Activated CD4-positive, alpha-beta T cell treated with anti-CD3 and anti-CD28 coated beads, Interleukin-2, amount 10 ng/mL, durations not matched to agents 7 days and 5 days (primary cell): ENCODE data around the gene SRSF8. TPM values are rescaled to one million over a fixed set of nuclear protein-coding genes. Genes with fewer than 3 reads are reported as not detected.
"Not testable (repeated sequence)": the region's sequence is repeated elsewhere in the genome, so short reads cannot be mapped to it uniquely, and the experiment has no call there.

Experiments used
- CTCF ChIA-PET: fragments of 350-600 bp; sonication (Branson Sonifier 250); formaldehyde crosslinking; loops from one replicate; lab custom pipeline; 2021; ENCODE audit warnings: antibody characterized with exemption; lab: Charles Lee
- POLR2A ChIA-PET: fragments of 350-600 bp; sonication (Branson Sonifier 250); formaldehyde crosslinking; loops from one replicate; lab custom pipeline; 2021; ENCODE audit warnings: antibody characterized with exemption; lab: Charles Lee
- DNase-seq: peaks from one replicate; pipeline ENCODE4 v3.0.0-alpha.2; 2020
- H3K27ac Mint-ChIP-seq: one replicate; pipeline ENCODE4 v1.8.0; 2021; ENCODE audit warnings: mild to moderate bottlenecking, moderate library complexity, mixed read lengths
- H3K27me3 Mint-ChIP-seq: one replicate; pipeline ENCODE4 v1.8.0; 2021; ENCODE audit warnings: mixed read lengths
- H3K36me3 Mint-ChIP-seq: one replicate; pipeline ENCODE4 v1.8.0; 2021; ENCODE audit warnings: low read depth, mixed read lengths
- H3K4me1 Mint-ChIP-seq: one replicate; pipeline ENCODE4 v1.8.0; 2021; ENCODE audit warnings: mixed read lengths
- H3K4me3 Mint-ChIP-seq: one replicate; pipeline ENCODE4 v1.8.0; 2021; ENCODE audit warnings: mild to moderate bottlenecking, moderate library complexity, mixed read lengths
- H3K9me3 Mint-ChIP-seq: one replicate; pipeline ENCODE4 v1.8.0; 2021; ENCODE audit warnings: mixed read lengths
- total RNA-seq, 2 experiments: library from RNA; stranded (reverse); gene quantifications; one replicate each; pipeline ENCODE4 v1.2.3, GENCODE V29; 2021

Gene SRSF8
- total RNA-seq, 2 experiments from 2014 or later = 31.5 to 37.2 TPM

DNA sequence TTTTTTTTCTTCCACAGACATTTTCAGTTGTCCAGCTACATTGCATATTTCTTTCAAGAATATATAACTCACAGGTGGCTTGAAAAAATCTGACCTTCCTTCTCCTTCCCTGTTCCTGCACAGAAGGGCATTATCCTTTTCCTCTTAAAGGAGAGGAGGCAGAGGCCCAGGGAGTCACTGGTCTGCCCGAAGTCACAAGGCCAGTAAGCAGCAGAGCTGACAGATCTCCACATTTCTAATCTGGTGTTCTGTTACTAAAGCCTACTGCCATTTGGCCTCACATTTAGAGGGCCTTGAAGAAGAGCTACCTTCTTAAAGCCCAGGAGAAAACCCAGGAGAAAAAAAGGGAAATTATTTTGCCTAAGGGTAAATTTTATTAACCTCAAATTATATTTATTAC lies 35.2 kb downstream of the SRSF8 start:
- peaks cover 32% of the 10 kb centered on the region for H3K36me3 Mint-ChIP-seq
- no peaks in the 10 kb centered on the region for H3K27me3 Mint-ChIP-seq
- DNase-seq = no peak
- H3K9me3 Mint-ChIP-seq = no peaks in the 10 kb centered on the region
- H3K4me1 Mint-ChIP-seq = peaks cover 20% of the 10 kb centered on the region
- no peak overlapping the region for H3K27ac Mint-ChIP-seq
- ChIA-PET CTCF (interaction anchor here (0.6 to 1.5 kb wide), 6 partner anchors 9 to 121 kb away, joined by 3 to 7 read pairs (median 4); partner anchors contain the start of gene SRSF8), POLR2A (no interaction called here)
- H3K4me3 Mint-ChIP-seq = no peak overlapping the region

DNA sequence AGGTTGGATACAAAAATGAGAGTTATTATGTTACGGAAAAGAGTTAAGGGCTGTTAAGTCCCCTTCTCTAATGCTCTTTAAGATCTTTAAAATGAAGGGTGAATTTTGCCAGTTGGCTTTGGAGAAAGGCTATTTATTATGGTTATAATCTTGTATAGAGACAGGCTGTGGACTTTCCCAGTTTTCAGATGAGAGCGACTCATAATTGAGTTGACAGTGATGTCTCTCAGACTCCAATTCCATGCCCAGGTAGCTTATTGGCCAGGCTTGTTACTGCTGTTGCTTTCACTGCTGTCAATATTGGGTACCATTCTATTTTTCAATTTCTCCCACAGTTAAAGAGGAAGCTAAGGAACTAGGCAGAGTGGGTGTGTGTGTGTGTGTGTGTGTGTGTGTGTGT lies 36.0 kb downstream of the SRSF8 start:
- ChIA-PET POLR2A (no interaction called here), CTCF (interaction anchor here (0.6 to 1.5 kb wide), 5 partner anchors 10 to 147 kb away, joined by 3 to 5 read pairs (median 4); partner anchors contain the start of gene SRSF8)
- H3K27me3 Mint-ChIP-seq = no peaks in the 10 kb centered on the region
- no peak overlapping the region for H3K4me3 Mint-ChIP-seq
- peaks cover 13% of the 10 kb centered on the region for H3K4me1 Mint-ChIP-seq
- H3K9me3 Mint-ChIP-seq = no peaks in the 10 kb centered on the region
- H3K27ac Mint-ChIP-seq = no peak overlapping the region
- no peak for DNase-seq
- peaks cover 24% of the 10 kb centered on the region for H3K36me3 Mint-ChIP-seq

DNA sequence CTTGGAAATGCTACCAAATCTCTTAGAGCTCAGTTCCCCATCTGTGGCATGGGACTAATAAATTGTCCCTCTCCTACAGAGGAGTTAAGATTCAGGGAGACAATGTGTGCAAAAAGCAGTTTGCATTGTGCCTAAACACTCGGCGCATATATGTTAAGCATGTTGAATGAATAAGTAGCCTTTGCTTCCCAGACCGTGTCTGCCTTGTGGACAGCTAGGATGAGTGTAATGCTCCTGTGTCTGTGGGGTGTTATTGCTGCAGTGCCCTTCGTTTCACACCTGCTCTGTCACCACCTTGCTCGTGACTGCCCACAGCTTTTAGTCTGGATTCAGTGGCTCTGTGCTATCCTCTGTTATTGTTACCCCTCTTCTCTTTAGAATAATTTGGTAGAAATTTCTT lies 37.0 kb downstream of the SRSF8 start:
- ChIA-PET CTCF (interaction anchor here (1.0 to 1.5 kb wide), 2 partner anchors 13 to 37 kb away, joined by 4 to 5 read pairs; partner anchors contain the start of gene SRSF8), POLR2A (no interaction called here)
- H3K36me3 Mint-ChIP-seq = peaks cover 18% of the 10 kb centered on the region
- no peak for DNase-seq
- H3K27ac Mint-ChIP-seq = no peak overlapping the region
- H3K4me3 Mint-ChIP-seq = no peak overlapping the region
- H3K4me1 Mint-ChIP-seq = peaks cover 8% of the 10 kb centered on the region
- no peaks in the 10 kb centered on the region for H3K27me3 Mint-ChIP-seq
- H3K9me3 Mint-ChIP-seq = no peaks in the 10 kb centered on the region

DNA sequence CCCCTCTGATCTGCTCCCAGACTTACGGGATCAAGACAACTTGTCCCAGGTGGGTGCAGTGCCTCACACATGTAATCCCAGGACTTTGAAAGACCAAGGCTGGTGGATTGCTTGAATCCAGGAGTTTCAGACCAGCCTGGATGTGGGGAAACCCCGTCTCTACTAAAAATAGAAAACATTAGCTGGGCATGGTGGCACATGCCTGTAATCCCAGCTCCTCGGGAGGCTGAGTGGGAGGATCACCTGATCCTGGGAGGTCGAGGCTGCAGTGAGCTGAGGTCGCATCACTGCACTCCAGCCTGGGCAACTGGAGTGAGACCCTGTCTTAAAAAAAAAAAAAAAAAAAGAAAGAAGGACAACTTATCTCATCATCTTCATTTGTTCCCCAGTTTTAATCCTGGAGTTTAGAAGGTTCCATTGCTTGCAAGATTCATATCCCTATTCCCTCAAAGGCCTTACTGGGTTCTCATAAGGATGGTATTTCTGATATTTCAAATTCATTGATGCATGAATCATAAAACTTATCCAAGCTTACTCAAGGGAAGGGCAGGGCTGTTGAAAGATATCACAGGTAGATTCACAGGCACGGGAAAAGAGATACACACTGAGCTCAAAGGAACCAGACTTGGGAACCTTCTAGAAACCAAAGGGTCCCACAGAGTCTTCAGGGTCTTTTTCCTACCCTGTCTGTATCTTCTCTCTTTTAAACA lies 37.6 kb downstream of the SRSF8 start:
- ChIA-PET CTCF (no interaction called here), POLR2A (no interaction called here)
- Mint-ChIP-seq H3K4me3 (no peak overlapping the region), H3K36me3 (peaks cover 14% of the 10 kb centered on the region), H3K27me3 (no peaks in the 10 kb centered on the region), H3K4me1 (peaks cover 8% of the 10 kb centered on the region), H3K27ac (no peak overlapping the region), H3K9me3 (no peaks in the 10 kb centered on the region)
- DNase-seq = no peak

DNA sequence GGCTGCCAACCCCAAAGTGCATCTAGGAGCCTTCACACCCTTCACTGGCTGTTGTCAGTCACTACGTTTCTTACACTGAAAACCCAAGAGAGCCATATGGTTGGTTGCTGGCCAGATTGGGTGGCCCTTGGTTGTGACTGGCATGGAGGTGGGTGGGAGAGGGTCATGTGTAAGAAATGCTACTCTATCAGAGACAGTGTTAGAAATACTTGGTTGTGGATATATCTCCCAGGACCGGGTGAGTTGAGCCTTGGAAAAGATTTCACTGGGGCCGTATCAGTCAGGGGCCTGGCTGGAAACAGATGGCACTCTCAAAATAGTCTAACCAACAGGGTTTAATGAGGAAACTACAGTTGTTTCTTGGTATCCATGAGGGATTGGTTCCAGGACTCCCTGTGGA lies 38.1 kb downstream of the SRSF8 start:
- H3K27me3 Mint-ChIP-seq = no peaks in the 10 kb centered on the region
- no peak overlapping the region for H3K4me3 Mint-ChIP-seq
- H3K9me3 Mint-ChIP-seq = no peaks in the 10 kb centered on the region
- H3K36me3 Mint-ChIP-seq = peaks cover 14% of the 10 kb centered on the region
- ChIA-PET POLR2A (no interaction called here), CTCF (no interaction called here)
- no peak for DNase-seq
- H3K4me1 Mint-ChIP-seq = peaks cover 8% of the 10 kb centered on the region
- H3K27ac Mint-ChIP-seq = no peak overlapping the region

DNA sequence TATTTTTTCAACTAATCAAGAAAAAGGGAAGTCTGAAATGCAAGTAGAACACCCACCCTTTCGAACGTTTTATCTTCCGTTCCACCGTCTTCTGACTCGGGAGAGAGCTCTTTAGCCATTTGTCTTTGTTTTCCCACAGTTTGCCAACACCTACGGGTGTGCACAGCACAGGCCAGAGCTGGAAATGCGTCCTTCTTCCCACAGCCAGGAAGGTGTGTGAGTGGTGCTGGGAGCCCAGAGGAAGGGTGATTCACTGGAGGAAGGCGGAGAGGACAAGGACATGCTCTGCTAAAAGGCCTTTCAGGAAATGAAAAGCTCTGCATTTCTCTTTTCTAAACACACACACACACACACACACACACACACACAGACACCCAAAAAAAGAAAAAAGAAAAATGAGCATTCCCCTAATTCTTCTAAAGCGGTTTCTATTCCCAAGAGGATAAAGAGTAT lies 41.5 kb downstream of the SRSF8 start:
- H3K36me3 Mint-ChIP-seq = peaks cover 2% of the 10 kb centered on the region
- CTCF ChIA-PET = interaction anchor here (1.0 to 1.4 kb wide), 2 partner anchors 9 to 12 kb away, joined by 3 to 4 read pairs; no protein-coding TSS in a partner anchor
- H3K27ac Mint-ChIP-seq = no peak overlapping the region
- DNase-seq = no peak
- POLR2A ChIA-PET = no interaction called here
- no peaks in the 10 kb centered on the region for H3K9me3 Mint-ChIP-seq
- H3K4me1 Mint-ChIP-seq = no peaks in the 10 kb centered on the region
- no peak overlapping the region for H3K4me3 Mint-ChIP-seq
- no peaks in the 10 kb centered on the region for H3K27me3 Mint-ChIP-seq

DNA sequence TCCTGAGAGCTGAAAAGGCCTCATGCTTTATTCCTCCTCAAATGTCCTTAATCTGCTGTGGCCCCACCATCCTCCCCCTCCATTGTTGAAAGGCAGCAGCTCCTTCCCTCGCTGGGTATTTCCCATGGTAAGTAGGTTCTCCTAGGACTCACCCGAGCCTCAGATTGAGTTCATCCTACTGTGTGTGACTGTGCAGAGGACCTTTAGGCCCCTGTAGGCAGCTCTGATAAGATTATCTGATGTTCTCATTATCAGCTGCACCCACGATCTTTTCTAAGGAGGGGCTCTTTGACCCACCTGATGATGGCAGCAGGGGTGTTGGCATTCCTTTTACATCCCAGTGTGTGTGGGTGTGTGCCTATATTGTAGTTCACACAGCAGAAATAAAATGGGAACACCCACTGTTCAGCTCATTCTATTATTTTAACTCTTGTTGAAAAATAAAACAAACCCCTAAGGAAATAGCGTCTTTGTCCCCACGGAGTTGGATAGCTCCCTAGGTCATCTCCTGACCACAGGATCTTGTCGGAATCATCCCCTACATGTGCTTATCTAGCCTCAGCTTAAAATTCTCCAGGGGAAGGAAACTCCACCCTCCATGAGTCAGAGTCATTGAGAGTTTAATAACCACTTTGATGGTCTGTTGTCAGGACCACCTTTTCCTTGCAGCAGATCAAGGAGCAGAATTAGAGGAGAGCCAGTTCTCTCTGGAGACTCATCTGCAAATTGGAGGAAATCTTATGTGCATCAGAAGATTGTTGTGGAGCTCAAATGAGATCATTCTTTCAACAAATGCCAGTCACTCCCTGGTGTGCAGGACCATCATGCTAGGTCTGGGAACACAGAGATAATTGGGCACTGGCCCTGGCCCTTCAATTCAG lies 42.2 kb downstream of the SRSF8 start:
- Mint-ChIP-seq H3K27ac (no peak overlapping the region), H3K36me3 (peaks cover 4% of the 10 kb centered on the region), H3K4me1 (no peaks in the 10 kb centered on the region), H3K4me3 (no peak overlapping the region), H3K27me3 (no peaks in the 10 kb centered on the region), H3K9me3 (no peaks in the 10 kb centered on the region)
- ChIA-PET POLR2A (no interaction called here), CTCF (interaction anchor here (1.0 to 1.4 kb wide), 2 partner anchors 10 to 11 kb away, joined by 3 to 4 read pairs; no protein-coding TSS in a partner anchor)
- DNase-seq = no peak

DNA sequence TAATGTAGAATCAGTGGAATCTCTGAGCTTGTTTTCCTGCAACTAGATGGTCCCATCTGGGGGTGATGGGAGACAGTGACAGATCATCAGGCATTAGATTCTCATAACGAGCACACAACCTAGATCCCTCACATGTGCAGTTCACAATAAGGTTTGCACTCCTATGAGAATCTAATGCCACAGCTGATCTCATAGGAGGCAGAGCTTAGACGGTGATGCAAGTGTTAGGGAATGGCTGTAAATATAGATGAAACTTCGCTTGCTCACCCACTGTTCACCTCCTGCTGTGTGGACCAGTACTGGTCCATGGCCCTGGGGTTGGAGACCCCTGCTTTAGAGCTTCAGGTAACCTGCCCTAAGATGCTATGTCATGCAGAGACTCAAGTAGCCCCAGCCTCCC lies 44.8 kb downstream of the SRSF8 start:
- CTCF ChIA-PET = interaction anchor here (1.2 to 1.3 kb wide), 2 partner anchors 13 to 30 kb away, joined by 3 read pairs; no protein-coding TSS in a partner anchor
- H3K9me3 Mint-ChIP-seq, H3K4me3 Mint-ChIP-seq, H3K27ac Mint-ChIP-seq, DNase-seq, H3K27me3 Mint-ChIP-seq, H3K36me3 Mint-ChIP-seq, POLR2A ChIA-PET, H3K4me1 Mint-ChIP-seq: not testable (repeated sequence)

DNA sequence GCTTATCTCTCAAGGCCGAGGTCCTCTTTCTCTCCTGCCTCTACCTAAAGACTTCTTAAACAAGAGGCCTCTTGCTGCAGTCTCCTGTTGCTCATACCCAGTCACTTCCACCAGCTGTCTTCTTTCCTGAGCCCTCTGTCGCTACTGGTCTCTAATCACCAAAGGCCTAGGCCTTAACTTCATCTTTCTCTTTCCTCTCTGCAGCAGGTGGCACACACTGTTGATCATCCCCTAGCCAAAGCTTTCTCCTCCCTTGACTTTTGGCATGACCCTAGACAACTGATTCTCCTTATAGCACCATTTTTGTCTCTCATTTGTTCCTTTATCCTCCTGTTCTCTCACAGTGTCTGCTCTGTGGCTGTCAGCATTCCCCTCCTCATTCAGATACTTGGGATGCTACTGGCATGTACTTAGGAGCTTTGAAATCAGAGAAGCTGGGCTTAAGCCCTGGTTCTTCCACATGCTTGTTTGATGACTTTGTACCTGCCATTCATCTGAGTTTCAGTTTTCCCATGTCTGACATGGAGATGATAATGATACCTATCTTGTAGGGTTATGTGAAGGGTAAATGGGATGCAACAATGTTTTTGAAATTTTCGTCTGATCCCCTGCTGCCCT lies 45.3 kb downstream of the SRSF8 start:
- Mint-ChIP-seq H3K4me1 (no peaks in the 10 kb centered on the region), H3K27me3 (no peaks in the 10 kb centered on the region), H3K4me3 (no peak overlapping the region), H3K36me3 (peaks cover 4% of the 10 kb centered on the region), H3K27ac (no peak overlapping the region), H3K9me3 (no peaks in the 10 kb centered on the region)
- POLR2A ChIA-PET = no interaction called here
- DNase-seq = no peak
- CTCF ChIA-PET = interaction anchor here (1.2 to 1.3 kb wide), 3 partner anchors 10 to 30 kb away, joined by 3 to 4 read pairs (median 3); no protein-coding TSS in a partner anchor

DNA sequence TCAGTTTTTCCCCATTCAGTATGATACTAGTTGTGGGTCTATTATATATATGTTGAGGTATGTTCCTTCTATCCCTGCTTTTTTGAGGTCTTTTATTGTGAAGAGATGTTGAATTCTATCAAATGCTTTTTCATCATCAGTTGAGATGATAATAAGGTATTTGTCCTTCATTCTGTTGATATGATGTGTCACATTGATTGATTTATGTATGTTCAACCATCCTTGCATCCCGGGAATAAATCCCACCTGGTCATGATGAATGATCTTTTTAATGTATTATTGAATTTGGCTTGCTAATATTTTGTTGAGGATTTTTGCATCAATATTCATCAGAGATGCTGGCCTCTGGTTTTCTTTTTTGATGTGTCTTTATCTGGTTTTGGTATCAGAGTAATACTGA lies 48.9 kb downstream of the SRSF8 start:
- H3K36me3 Mint-ChIP-seq = peaks cover 8% of the 10 kb centered on the region
- no peaks in the 10 kb centered on the region for H3K27me3 Mint-ChIP-seq
- DNase-seq = no peak
- H3K4me3 Mint-ChIP-seq = no peak overlapping the region
- no peak overlapping the region for H3K27ac Mint-ChIP-seq
- ChIA-PET POLR2A (no interaction called here), CTCF (no interaction called here)
- peaks cover 4% of the 10 kb centered on the region for H3K9me3 Mint-ChIP-seq
- peaks cover 10% of the 10 kb centered on the region for H3K4me1 Mint-ChIP-seq

DNA sequence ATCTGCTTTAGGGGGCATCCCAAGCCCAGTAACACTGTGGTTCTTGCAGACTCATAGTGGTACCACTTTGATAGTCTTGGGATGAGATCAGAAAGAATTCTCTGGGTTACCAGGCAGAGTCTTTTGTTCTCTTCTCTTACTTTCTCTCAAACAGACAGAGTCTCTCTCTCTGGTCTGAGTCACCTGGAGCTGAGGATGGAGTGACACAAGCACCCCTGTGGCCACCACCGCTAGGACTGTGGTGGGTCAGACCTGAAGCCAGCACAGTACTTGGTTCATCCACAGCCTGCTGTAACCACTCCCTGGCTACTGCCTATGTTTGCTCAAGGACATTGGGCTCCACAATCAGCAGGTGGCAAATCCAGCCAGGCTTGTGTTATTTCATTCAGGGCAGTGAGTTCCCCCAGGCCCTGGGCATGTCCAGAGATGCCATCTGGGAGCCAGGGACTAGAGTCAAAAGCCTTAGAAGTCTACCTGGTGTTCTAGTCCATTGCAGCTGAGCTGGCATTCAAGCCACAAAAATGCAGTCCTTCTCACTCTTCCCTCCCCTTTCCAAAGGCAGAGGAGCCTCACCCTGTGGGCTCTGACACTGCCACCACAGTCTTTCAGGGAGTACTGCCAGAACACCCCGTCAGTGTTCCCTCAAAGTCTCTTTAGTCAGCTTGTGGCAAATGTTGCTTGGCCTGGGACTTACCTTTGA lies 52.8 kb downstream of the SRSF8 start:
- Mint-ChIP-seq H3K4me3 (no peak overlapping the region), H3K27me3 (no peaks in the 10 kb centered on the region), H3K9me3 (peaks cover 4% of the 10 kb centered on the region), H3K27ac (no peak overlapping the region), H3K36me3 (peaks cover 4% of the 10 kb centered on the region), H3K4me1 (peaks cover 10% of the 10 kb centered on the region)
- no peak for DNase-seq
- ChIA-PET POLR2A (no interaction called here), CTCF (interaction anchor here (1.0 kb wide), 1 partner anchor 11 kb away, joined by 3 read pairs; no protein-coding TSS in a partner anchor)
